Memory B cell (primary cell): ENCODE data around the gene SLC17A8.

Source experiments
- ATAC-seq: fragments of 150-1000 bp; cut with Tn5 transposase; 2 replicates; pipeline ENCODE4 v1.10.0; 2021; ENCODE audit warnings: low read depth, mild to moderate bottlenecking, moderate library complexity
- DNase-seq, 2 donors: peaks; one replicate each; pipeline ENCODE4 v3.0.0; 2022; ENCODE audit warnings: low spot score in 2 of 2
- H3K27ac Mint-ChIP-seq: one replicate; pipeline ENCODE4 v1.8.0; 2022; ENCODE audit warnings: mild to moderate bottlenecking, moderate library complexity, mixed read lengths
- H3K27me3 Mint-ChIP-seq: one replicate; pipeline ENCODE4 v1.8.0; 2022; ENCODE audit warnings: mixed read lengths
- H3K36me3 Mint-ChIP-seq: one replicate; pipeline ENCODE4 v1.8.0; 2022; ENCODE audit warnings: mild to moderate bottlenecking, mixed read lengths
- H3K4me1 Mint-ChIP-seq: one replicate; pipeline ENCODE4 v1.8.0; 2022; ENCODE audit warnings: mixed read lengths
- H3K4me3 Mint-ChIP-seq: one replicate; pipeline ENCODE4 v1.8.0; 2022; ENCODE audit warnings: mild to moderate bottlenecking, moderate library complexity, mixed read lengths
- H3K9me3 Mint-ChIP-seq: one replicate; pipeline ENCODE4 v1.8.0; 2022; ENCODE audit warnings: mixed read lengths

The SLC17A8 gene

DNA sequence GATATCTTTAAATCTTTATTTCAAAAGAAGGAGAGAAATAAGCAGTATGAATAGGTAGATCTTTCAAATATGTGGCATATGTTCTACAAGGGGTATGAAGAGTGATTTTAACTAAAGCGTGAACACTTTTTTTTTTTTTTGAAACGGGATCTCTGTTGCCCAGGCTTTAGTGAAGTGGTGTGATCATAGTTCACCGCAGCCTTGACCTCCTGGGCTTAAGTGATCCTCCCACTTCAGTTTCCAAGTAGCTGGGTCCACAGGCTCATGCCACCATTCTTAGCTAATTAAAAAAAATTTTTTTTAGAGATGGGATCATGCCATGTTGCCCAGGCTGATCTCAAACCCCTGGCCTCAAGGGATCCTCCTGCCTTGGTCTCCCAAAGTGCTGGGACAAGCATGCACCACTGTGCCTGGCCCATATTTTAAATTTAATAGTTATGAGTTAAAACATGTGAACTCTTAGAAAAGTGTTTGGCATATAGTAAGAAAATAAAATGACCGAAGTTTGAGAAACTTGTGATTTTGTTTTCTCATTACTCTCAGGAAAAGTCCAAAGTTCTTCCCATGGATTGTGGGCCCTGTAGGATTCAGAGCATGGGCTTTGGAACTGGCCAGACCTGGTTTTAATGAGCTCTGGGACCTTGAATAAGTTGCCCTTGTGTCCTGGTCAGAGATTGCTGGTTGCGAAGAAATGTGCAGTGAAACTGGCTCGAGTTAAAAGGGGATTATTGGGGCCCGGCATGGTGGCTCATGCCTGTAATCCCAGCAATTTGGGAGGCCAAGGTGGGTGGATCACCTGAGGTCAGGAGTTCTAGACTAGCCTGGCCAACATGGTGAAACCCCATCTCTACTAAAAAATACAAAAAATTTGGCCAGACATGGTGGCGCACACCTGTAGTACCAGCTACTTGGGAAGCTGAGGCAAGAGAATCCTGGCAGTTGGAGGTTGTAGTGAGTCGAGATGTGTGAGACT, 27.0 kb downstream of the SLC17A8 start:
- Mint-ChIP-seq H3K36me3 (no peaks in the 10 kb centered on the region), H3K4me3 (no peak overlapping the region), H3K27ac (no peak overlapping the region), H3K9me3 (no peaks in the 10 kb centered on the region), H3K27me3 (peaks cover 3% of the 10 kb centered on the region), H3K4me1 (peaks cover 2% of the 10 kb centered on the region)
- DNase-seq: no peak
- ATAC-seq: no peak

DNA sequence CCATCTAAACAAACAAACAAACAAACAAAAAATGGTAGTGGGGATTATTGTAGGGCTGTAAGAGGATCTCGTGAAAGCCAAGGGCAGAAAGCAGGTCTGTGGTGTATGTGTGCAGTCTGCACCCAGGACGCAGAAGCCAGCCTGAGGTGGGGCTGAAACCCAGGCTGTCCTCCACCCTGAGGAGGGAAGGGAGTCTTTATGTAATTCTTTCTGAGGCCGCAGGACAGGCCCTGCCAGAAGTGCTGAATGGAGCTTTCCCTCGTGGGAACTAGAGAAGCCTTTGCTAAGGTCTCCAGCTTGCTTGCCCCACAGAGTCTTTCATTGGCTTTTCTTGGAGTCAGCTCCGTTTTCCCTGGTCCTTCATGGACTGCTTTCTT, 27.7 kb downstream of the SLC17A8 start:
- Mint-ChIP-seq H3K27me3 (peaks cover 3% of the 10 kb centered on the region), H3K4me1 (peaks cover 2% of the 10 kb centered on the region), H3K36me3 (no peaks in the 10 kb centered on the region), H3K9me3 (no peaks in the 10 kb centered on the region), H3K27ac (no peak overlapping the region), H3K4me3 (no peak overlapping the region)
- no peak for DNase-seq
- ATAC-seq: no peak

DNA sequence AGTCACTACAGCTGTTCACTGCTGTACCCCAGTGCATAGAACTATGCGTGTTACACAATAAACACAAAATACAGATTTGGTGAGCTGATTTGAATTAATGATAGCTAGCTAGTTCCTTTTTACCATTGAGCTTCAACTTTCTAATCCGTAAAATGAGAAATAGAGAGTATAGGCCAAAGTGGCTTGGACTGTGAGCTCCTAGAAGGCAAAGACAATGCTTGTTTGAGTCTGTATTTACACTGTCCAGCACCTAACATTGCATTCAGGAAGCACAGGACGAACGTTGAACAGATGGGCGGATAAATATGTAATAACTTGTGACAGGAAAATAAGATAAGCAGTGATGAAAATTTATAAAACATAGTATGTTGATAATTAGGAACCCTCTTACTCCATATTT, 31.5 kb downstream of the SLC17A8 start:
- Mint-ChIP-seq H3K27ac (no peak overlapping the region), H3K4me3 (no peak overlapping the region), H3K9me3 (no peaks in the 10 kb centered on the region), H3K27me3 (peaks cover 6% of the 10 kb centered on the region), H3K4me1 (no peaks in the 10 kb centered on the region), H3K36me3 (no peaks in the 10 kb centered on the region)
- DNase-seq (no peak), ATAC-seq (no peak)

DNA sequence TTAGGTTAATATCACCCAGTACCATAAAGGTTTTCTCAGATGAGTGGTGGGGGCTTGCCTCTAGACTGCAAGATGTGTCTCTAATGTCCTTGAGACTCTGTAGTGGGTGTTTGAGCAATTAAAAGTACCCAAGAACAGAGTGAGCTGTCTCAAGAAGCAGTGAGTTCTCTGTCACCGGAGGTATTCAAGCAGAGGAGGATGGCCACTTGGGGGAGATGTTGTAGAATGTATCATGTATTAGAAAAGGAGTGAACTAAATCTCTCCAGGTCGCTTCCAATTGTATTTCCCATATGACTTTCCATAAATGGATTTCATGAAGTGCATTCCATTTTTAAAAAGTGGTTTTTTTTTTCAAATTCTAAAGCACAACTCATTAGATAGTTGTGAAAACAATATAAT, 35.0 kb downstream of the SLC17A8 start:
- Mint-ChIP-seq H3K4me1 (no peaks in the 10 kb centered on the region), H3K27me3 (peaks cover 6% of the 10 kb centered on the region), H3K4me3 (no peak overlapping the region), H3K9me3 (no peaks in the 10 kb centered on the region), H3K36me3 (no peaks in the 10 kb centered on the region), H3K27ac (no peak overlapping the region)
- ATAC-seq (no peak), DNase-seq (no peak)

DNA sequence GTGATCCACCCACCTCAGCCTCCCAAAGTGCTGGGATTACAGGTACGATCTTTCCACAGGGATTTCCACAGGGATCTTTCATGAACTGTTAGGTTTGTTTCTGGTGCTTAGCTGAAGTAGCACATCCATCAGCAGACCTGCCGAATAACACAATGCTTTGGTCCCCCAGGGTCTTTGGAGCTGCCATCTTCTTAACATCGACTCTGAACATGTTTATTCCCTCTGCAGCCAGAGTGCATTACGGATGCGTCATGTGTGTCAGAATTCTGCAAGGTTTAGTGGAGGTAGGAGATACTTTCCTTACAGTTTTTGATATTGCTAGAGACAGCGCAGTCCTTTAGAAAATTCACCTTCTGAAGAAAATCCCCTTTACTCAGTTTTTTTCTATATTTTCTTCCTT, 36.3 kb downstream of the SLC17A8 start:
- peaks cover 4% of the 10 kb centered on the region for H3K27me3 Mint-ChIP-seq
- DNase-seq (no peak), ATAC-seq (no peak)
- H3K4me3 Mint-ChIP-seq: no peak overlapping the region
- no peaks in the 10 kb centered on the region for H3K9me3 Mint-ChIP-seq
- H3K36me3 Mint-ChIP-seq: no peaks in the 10 kb centered on the region
- H3K27ac Mint-ChIP-seq: no peak overlapping the region
- H3K4me1 Mint-ChIP-seq: no peaks in the 10 kb centered on the region

DNA sequence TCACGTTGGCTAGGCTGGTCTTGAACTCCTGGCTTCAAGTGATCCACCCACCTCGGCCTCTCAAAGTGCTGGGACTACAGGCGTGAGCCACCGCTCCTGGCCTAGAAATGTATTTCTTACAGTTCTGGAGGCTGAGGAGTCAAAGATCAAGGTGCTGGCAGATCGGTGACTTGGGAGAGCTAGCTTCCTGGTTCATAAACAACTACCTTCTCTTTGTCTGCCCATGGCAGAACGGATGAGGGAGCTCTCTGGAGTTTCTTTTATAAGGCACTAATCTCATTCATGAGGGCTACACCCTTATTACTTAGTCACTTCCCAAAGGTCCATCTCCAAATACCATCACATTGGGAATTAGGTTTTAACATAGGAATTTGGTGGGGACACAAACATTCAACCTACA, 38.9 kb downstream of the SLC17A8 start:
- peaks cover 2% of the 10 kb centered on the region for H3K27me3 Mint-ChIP-seq
- DNase-seq: no peak
- no peaks in the 10 kb centered on the region for H3K9me3 Mint-ChIP-seq
- H3K4me1 Mint-ChIP-seq: no peaks in the 10 kb centered on the region
- H3K4me3 Mint-ChIP-seq: no peak overlapping the region
- H3K36me3 Mint-ChIP-seq: no peaks in the 10 kb centered on the region
- ATAC-seq: no peak
- H3K27ac Mint-ChIP-seq: no peak overlapping the region

DNA sequence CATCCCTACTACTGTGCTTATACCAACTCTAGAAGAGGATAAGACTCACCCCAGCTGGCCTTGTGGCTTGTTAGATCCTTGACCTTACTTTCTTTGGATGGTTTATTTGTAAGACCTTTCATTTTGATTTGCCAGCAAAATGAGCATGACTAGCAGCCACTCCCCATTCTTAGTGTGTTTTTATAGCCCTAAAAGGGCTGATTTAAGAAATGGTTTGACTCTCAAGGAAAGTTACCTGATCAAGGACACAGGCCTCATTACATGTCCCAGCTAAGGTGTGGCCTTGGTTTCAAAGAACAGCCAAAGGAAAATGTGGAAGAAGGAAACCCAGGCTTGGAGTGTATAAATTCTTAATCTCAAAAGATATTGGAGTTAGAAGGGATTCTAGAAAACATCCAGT, 41.4 kb downstream of the SLC17A8 start:
- Mint-ChIP-seq H3K27ac (no peak overlapping the region), H3K4me1 (no peaks in the 10 kb centered on the region), H3K27me3 (no peaks in the 10 kb centered on the region), H3K36me3 (no peaks in the 10 kb centered on the region), H3K9me3 (no peaks in the 10 kb centered on the region), H3K4me3 (no peak overlapping the region)
- no peak for ATAC-seq
- DNase-seq: no peak

DNA sequence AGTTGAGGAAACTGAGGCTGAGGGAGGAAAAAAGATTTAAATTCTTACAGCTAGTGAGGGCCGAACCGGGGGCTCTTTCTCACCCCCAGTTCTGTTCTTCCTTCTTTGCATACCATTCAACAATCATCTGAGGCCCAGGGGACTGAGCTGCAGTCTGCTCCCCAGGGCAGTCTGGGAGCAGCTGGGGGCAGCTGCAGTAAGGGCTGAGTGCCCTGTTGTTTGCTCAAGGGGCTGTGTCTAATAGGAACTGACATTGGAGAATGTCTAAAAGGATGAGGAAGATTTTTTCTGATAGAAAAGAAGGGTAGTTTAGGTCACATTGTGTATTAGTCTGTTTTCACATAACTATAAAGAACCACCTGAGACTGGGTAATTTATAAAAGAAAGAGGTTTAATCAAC, 42.2 kb downstream of the SLC17A8 start:
- Mint-ChIP-seq H3K27me3 (no peaks in the 10 kb centered on the region), H3K9me3 (no peaks in the 10 kb centered on the region), H3K4me3 (no peak overlapping the region), H3K36me3 (no peaks in the 10 kb centered on the region), H3K27ac (no peak overlapping the region), H3K4me1 (no peaks in the 10 kb centered on the region)
- no peak for DNase-seq
- ATAC-seq: no peak

DNA sequence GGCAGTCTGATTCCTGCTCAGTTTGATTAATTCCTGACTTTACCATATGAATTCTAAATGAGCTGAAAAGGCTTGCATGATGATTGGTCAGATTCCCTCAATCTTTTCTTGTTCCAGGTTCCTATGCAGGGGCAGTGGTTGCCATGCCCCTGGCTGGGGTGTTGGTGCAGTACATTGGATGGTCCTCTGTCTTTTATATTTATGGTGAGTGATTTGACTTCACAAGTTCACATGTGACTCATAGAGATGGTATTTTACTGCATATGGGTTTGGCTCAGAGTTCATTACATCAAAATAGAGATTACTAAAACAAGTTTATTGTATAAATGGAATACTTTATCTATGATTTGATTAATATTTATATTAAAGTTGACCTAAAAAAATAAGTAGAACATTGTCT, 44.8 kb downstream of the SLC17A8 start:
- Mint-ChIP-seq H3K9me3 (no peaks in the 10 kb centered on the region), H3K4me3 (no peak overlapping the region), H3K36me3 (no peaks in the 10 kb centered on the region), H3K27me3 (peaks cover 3% of the 10 kb centered on the region), H3K4me1 (no peaks in the 10 kb centered on the region), H3K27ac (no peak overlapping the region)
- ATAC-seq (no peak), DNase-seq (no peak)

DNA sequence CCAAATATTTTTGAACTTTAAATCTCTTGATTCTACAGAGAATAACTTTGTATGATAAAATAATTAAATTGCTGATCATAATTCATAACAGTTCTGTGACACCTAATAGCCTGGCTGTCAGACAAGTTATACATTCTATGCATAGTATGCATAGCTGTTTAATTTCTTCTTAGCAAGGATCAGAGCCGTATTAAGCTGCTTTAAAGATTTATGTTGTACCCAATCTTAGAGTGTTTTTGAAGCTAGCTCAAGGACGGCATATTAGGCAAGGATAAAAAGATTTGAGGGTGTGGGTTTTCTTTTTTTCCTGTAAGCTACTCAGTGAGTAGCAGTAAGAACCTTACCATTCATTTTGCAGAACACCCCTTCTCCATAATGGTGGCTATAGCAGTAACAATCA, 45.9 kb downstream of the SLC17A8 start:
- ATAC-seq (no peak), DNase-seq (no peak)
- Mint-ChIP-seq H3K27me3 (peaks cover 3% of the 10 kb centered on the region), H3K4me3 (no peak overlapping the region), H3K9me3 (no peaks in the 10 kb centered on the region), H3K27ac (no peak overlapping the region), H3K4me1 (no peaks in the 10 kb centered on the region), H3K36me3 (no peaks in the 10 kb centered on the region)

DNA sequence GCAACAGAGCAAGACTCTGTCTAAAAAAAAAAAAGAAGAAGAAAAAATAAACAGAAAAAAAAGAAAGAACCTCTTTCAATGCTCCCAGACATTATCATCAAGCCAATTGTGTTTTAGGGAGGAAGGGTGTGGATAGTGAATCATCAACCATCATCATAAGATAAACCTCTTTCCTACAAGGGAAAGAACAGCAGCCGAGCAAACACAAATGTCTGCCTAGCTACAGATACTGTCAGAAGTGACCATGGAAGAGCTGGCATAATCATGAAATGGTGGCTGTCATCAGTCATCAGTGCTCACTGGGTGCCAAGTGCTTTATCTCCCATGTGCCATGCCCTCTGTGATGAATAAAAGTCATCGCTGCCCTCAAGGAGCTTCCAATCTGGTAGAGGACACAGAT, 46.6 kb downstream of the SLC17A8 start:
- Mint-ChIP-seq H3K27ac (no peak overlapping the region), H3K27me3 (peaks cover 3% of the 10 kb centered on the region), H3K4me3 (no peak overlapping the region), H3K36me3 (no peaks in the 10 kb centered on the region), H3K9me3 (no peaks in the 10 kb centered on the region), H3K4me1 (no peaks in the 10 kb centered on the region)
- no peak for DNase-seq
- ATAC-seq: no peak

DNA sequence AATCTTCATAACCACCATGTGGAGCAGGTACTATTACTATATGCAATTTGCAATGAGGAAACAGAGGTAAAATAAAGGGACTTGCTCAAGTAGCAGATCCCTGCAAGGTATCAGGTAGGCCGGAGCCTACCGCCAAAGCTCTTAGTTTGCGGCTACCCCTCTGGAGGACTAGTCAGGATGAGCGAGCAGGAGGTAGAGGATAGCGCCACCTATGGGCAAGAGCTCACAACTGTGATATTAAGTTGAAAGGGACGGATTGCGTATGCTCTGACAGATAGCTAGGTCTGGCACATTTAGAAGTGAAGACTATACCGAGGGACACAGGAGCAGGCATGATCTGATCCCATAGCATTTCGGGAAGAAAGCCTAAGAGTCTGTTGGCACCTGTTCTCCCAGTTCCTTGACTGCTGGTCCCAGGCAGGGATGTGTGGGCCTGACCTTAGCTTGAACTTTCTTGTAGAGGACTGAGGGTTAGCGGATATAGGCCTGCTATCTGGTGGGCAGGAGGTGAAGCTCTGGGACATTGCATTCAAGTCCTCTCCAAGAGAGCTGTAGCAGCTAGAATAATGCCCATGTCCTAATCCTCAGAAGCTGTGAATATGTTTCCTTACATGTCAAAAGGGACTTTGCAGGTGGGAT, 48.0 kb downstream of the SLC17A8 start:
- Mint-ChIP-seq H3K4me1 (no peaks in the 10 kb centered on the region), H3K27me3 (peaks cover 9% of the 10 kb centered on the region), H3K27ac (no peak overlapping the region), H3K4me3 (no peak overlapping the region), H3K9me3 (no peaks in the 10 kb centered on the region), H3K36me3 (no peaks in the 10 kb centered on the region)
- ATAC-seq (no peak), DNase-seq (no peak)

DNA sequence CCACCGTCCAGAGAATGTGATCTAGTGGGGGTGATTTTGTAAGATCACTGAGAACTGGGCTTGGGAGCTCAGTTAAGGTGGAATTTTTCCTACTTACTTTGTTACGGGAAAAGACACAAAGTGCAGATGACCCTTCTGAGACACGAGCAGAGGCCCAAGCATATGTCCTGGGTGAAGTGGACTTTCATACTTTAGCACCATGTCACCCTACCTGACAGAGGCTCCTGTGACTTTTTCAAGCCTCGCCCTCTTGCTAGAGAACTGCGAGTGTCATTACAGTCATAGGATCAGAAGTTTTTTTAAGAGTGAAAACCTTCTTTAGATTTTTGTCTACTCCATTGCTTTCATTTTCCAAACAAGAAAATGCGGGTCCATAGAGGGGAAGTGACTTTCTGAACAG, 56.1 kb downstream of the SLC17A8 start:
- H3K4me3 Mint-ChIP-seq: no peak overlapping the region
- H3K27me3 Mint-ChIP-seq: peaks cover 5% of the 10 kb centered on the region
- H3K4me1 Mint-ChIP-seq: no peaks in the 10 kb centered on the region
- ATAC-seq (no peak), DNase-seq (no peak)
- no peaks in the 10 kb centered on the region for H3K36me3 Mint-ChIP-seq
- no peak overlapping the region for H3K27ac Mint-ChIP-seq
- no peaks in the 10 kb centered on the region for H3K9me3 Mint-ChIP-seq

DNA sequence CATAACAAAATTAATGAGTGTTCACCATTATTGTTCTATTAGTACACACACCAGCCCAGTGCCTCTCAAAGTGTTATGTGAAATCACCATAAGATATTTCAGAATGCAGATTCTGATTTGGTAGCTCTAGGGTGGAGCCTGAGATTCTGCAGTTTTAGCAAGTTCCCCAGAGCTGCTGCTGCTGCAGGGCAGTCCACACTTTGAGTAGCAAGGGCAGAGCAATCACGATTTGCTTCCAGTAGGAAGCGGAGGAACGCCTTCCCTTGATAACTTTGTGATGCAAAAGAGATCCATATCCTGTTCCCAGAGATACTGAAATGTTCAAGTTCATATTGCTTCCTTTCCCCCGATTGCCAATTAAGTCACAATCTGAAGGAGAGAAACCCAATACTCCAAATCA, 57.9 kb downstream of the SLC17A8 start:
- Mint-ChIP-seq H3K9me3 (no peaks in the 10 kb centered on the region), H3K27me3 (peaks cover 1% of the 10 kb centered on the region), H3K36me3 (no peaks in the 10 kb centered on the region), H3K27ac (no peak overlapping the region), H3K4me3 (no peak overlapping the region), H3K4me1 (no peaks in the 10 kb centered on the region)
- no peak for DNase-seq
- no peak for ATAC-seq

DNA sequence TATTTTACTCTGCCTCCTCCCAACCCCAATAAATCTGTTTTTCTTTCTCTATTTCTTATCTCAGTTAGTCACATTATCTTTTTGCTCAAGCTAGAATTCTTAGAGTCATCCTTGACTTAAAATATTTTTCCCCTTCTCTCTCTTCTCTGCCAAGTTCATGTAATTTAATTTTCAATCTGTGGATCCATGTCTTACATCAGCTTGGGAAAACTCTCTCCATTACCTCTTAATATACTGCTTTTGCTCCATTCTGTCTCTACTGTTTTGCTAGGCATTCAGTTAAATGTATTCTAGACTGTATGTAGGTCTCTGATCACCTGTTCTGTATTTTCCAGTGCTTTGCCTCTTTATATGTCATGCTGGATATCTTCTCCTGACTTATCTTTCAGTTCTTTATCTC, 65.8 kb downstream of the SLC17A8 start:
- peaks cover 9% of the 10 kb centered on the region for H3K27me3 Mint-ChIP-seq
- no peaks in the 10 kb centered on the region for H3K4me1 Mint-ChIP-seq
- DNase-seq (no peak), ATAC-seq (no peak)
- no peak overlapping the region for H3K27ac Mint-ChIP-seq
- H3K4me3 Mint-ChIP-seq: no peak overlapping the region
- peaks cover 1% of the 10 kb centered on the region for H3K36me3 Mint-ChIP-seq
- H3K9me3 Mint-ChIP-seq: peaks cover 11% of the 10 kb centered on the region
